Endothelial cell of umbilical vein (primary cell): ENCODE measurements around the gene POFUT2. TPM values are rescaled to one million over a fixed set of nuclear protein-coding genes. Genes with fewer than 3 reads are reported as not detected.

ENCODE experiments used
- BruUV-seq: library from RNA; stranded (reverse); fragments of 400-500 nt; replicated peaks from 2 replicates; lab custom pipeline; 2021; lab: Mats Ljungman, UMichigan
- CTCF ChIA-PET: fragments of 300-600, 350-600 bp; sonication (Branson Sonifier 250); formaldehyde crosslinking; loops from one replicate; lab custom pipeline; 2021; ENCODE audit warnings: antibody characterized with exemption, inconsistent platforms; lab: Charles Lee
- POLR2A ChIA-PET: fragments of 300-600, 350-600 bp; sonication (Branson Sonifier 250); formaldehyde crosslinking; loops from one replicate; lab custom pipeline; 2021; ENCODE audit warnings: antibody characterized with exemption, inconsistent platforms; lab: Charles Lee
- DNase-seq: peaks from one replicate; pipeline ENCODE4 v3.0.0-alpha.2; 2011; ENCODE audit warnings: low read depth, low spot score
- FAIRE-seq: peaks from 2 replicates; lab custom pipeline; 2011; peaks lifted over from hg19 to GRCh38; lab: Jason Lieb, UNC
- H2AFZ ChIP-seq: 2 replicates; pipeline ENCODE4 v1.6.0; 2012; ENCODE audit warnings: low read depth, low read length, control low read depth, inconsistent platforms
- H3K27ac ChIP-seq: 2 replicates; pipeline ENCODE4 v1.5.1; 2011; ENCODE audit warnings: low read depth, mild to moderate bottlenecking, control low read depth, low read length, moderate library complexity; ENCODE audit not compliant: insufficient read depth
- H3K27me3 ChIP-seq, 2 experiments: 2 replicates each; pipeline versions ENCODE4 v1.6.0 to v1.6.1; 2011; ENCODE audit warnings: low read length in 2 of 2, mixed read lengths in 1 of 2; ENCODE audit not compliant: control insufficient read depth in 2 of 2, insufficient read depth in 2 of 2
- H3K36me3 ChIP-seq, 2 experiments: 2 replicates in 1 of 2; 3 replicates in 1 of 2; pipeline ENCODE4 v1.5.1; 2011; ENCODE audit warnings: low read length in 2 of 2, mild to moderate bottlenecking in 1 of 2, moderate library complexity in 1 of 2; ENCODE audit not compliant: control insufficient read depth in 2 of 2, insufficient read depth in 2 of 2; ENCODE audit errors: extremely low read depth in 1 of 2
- H3K4me1 ChIP-seq: 3 replicates; pipeline ENCODE4 v1.5.1; 2011; ENCODE audit warnings: mild to moderate bottlenecking, low read length; ENCODE audit not compliant: control insufficient read depth, insufficient read depth; ENCODE audit errors: extremely low read depth
- H3K4me2 ChIP-seq: 2 replicates; pipeline ENCODE4 v1.6.1; 2011; ENCODE audit warnings: low read length, control low read depth, mixed read lengths; ENCODE audit not compliant: insufficient read depth
- H3K4me3 ChIP-seq, 3 experiments: fragments of 200-600 bp in 1 of 3; sonication (generic), shearing (Covaris generic) in 1 of 3; replicated peaks in 1 of 3; 2 replicates each; pipeline ENCODE4 v1.5.1; 2011 to 2016; ENCODE audit warnings: control low read depth in 3 of 3, low read length in 3 of 3, mild to moderate bottlenecking in 2 of 3, inconsistent platforms in 1 of 3, low read depth in 1 of 3, moderate library complexity in 1 of 3; ENCODE audit not compliant: insufficient read depth in 1 of 3
- H3K79me2 ChIP-seq: 2 replicates; pipeline ENCODE4 v1.6.0; 2012; ENCODE audit warnings: low read length, inconsistent platforms; ENCODE audit not compliant: control insufficient read depth, insufficient read depth
- H3K9ac ChIP-seq: replicated peaks from 2 replicates; pipeline ENCODE3; 2011; ENCODE audit warnings: low read length, control low read depth; ENCODE audit not compliant: insufficient read depth; ENCODE audit errors: extremely low read depth
- H3K9me1 ChIP-seq: replicated peaks from 3 replicates; pipeline ENCODE4 v1.6.0; 2011; ENCODE audit warnings: mild to moderate bottlenecking, low read length; ENCODE audit not compliant: control insufficient read depth, insufficient read depth; ENCODE audit errors: extremely low read depth
- H3K9me3 ChIP-seq: replicated peaks from 2 replicates; pipeline ENCODE4 v1.5.1; 2012; ENCODE audit warnings: low read length, inconsistent platforms; ENCODE audit not compliant: control insufficient read depth, insufficient read depth
- H4K20me1 ChIP-seq: replicated peaks from 2 replicates; pipeline ENCODE3; 2011; ENCODE audit warnings: mild to moderate bottlenecking, low read length; ENCODE audit not compliant: control insufficient read depth, insufficient read depth; ENCODE audit errors: extremely low read depth
- EZH2 ChIP-seq: IDR thresholded peaks from 2 replicates; pipeline ENCODE4 v1.6.1; 2012; ENCODE audit warnings: borderline replicate concordance, low read depth, mild to moderate bottlenecking, moderate library complexity, low read length, inconsistent platforms; ENCODE audit not compliant: severe bottlenecking
- FOS ChIP-seq: IDR thresholded peaks from 2 replicates; pipeline ENCODE4 v1.6.1; 2011; ENCODE audit warnings: mild to moderate bottlenecking, low read length, moderate library complexity, borderline replicate concordance; ENCODE audit not compliant: insufficient read depth
- GATA2 ChIP-seq: IDR thresholded peaks from 2 replicates; pipeline ENCODE4 v1.7.0; 2011; ENCODE audit warnings: low read depth, mild to moderate bottlenecking, moderate library complexity, mixed read lengths, low read length; ENCODE audit not compliant: insufficient read length, insufficient read depth
- JUN ChIP-seq: IDR thresholded peaks from 2 replicates; pipeline ENCODE4 v1.6.1; 2011; ENCODE audit warnings: borderline replicate concordance, low read depth; ENCODE audit not compliant: insufficient read length, insufficient read depth
- MYC ChIP-seq: IDR thresholded peaks from one replicate; pipeline ENCODE4 v1.6.1; 2011; ENCODE audit warnings: mild to moderate bottlenecking, low read depth, low read length
- POLR2A ChIP-seq: IDR thresholded peaks from 2 replicates; pipeline ENCODE4 v1.6.1; 2012; ENCODE audit warnings: low read depth, mild to moderate bottlenecking, control low read depth, low read length
- POLR2AphosphoS5 ChIP-seq: IDR thresholded peaks from 2 replicates; pipeline ENCODE4 v1.6.1; 2012; ENCODE audit warnings: low read depth, mild to moderate bottlenecking, control low read depth, low read length, moderate library complexity; ENCODE audit not compliant: insufficient read depth
- dilution Hi-C: fragments of 300-500 bp; cut with MboI; formaldehyde crosslinking; loops from one replicate; pipeline ENCODE4 v1.15.0; 2019; ENCODE audit warnings: low sequenced_read_pairs; ENCODE audit not compliant: extremely low pct_ligation_motif_present
- intact Hi-C: fragments of 100-400 bp; cut with micrococcal nuclease; formaldehyde crosslinking; loops from one replicate; pipeline ENCODE4 v1.10.0; 2022
- polyA plus RNA-seq, 4 experiments: library from polyadenylated mRNA; depleted of rRNA in 3 of 4; stranded (reverse) in 3 of 4; unstranded in 1 of 4; fragments of >200 nt; gene quantifications; 2 replicates each; pipeline versions ENCODE4 v1.2.1 to v1.2.3, GENCODE V29; 2011 to 2012; ENCODE audit warnings: missing spikeins in 1 of 4
- total RNA-seq: library from RNA; stranded (reverse); gene quantifications from 2 replicates; pipeline ENCODE4 v1.2.3, GENCODE V29; 2021
- TF ChIP-seq, protein P1 (sequence below): IDR thresholded peaks from 2 replicates; pipeline ENCODE4 v1.6.1; 2011; ENCODE audit not compliant: insufficient read depth, insufficient read length
- TF ChIP-seq, protein P2 (sequence below), 2 donors: IDR thresholded peaks; 1 replicate in 1 of 2; 2 replicates in 1 of 2; pipeline ENCODE4 v1.5.1; 2011; ENCODE audit warnings: low read length in 2 of 2, mild to moderate bottlenecking in 2 of 2, moderate library complexity in 2 of 2, control low read depth in 1 of 2, inconsistent platforms in 1 of 2, low read depth in 1 of 2; ENCODE audit not compliant: insufficient read depth in 1 of 2; ENCODE audit errors: extremely low read depth in 1 of 2

The POFUT2 gene
- total and polyA plus RNA-seq, 2 donors (not counting 3 experiments of a cell fraction or from before 2014, with no cell fraction given): 30.7 to 47.5 TPM

DNA sequence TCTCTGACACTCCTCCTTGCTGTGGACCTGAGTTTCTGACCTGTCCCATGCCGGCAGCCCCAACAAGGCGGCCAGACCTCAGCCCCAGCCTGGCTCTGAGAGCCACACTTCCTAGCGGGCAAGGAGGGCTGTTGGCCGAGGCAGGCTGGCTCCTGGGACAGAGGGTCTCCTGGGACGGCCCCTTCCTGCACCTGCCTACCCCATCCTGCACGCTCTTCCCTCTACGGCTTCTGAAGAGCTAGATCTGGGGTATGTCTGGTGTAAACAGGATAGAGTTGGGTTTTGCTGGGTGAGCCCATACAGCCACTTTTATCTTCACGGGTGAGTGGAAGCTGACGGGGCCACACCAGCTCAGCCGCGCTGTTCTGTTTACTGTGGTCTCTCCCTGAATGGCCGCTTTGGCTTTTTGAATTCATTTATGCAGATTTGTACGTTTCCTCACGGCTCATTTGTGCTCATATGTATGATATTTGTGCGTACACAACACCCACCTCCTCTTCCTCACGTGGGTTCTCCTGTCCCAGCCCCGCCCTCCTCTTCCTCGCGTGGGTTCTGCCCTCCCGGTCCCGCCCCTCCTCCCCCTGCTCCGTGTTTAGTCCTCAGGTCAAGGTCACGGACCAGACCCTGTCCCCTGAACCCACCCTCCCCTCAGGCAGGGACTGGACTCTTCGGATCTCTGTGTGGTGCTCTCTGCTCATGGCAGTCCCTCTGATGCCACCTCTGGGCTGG is 34.7 kb upstream of the POFUT2 start:
- Histone ChIP-seq H4K20me1 (no peaks in the 10 kb centered on the region), H3K9me3 (no peaks in the 10 kb centered on the region), H3K4me2 (no peak overlapping the region), H2AFZ (no peak overlapping the region), H3K79me2 (no peaks in the 10 kb centered on the region), H3K27me3 (no peaks in the 10 kb centered on the region), H3K9ac (no peak overlapping the region), H3K27ac (no peak overlapping the region), H3K4me3 (no peak overlapping the region), H3K4me1 (peaks cover 33% of the 10 kb centered on the region), H3K9me1 (no peaks in the 10 kb centered on the region), H3K36me3 (no peaks in the 10 kb centered on the region)
- no TSS peak for BruUV-seq
- DNase-seq: no peak
- ChIA-PET POLR2A (no interaction called here), CTCF (interaction anchor here (1.2 to 3.3 kb wide), 4 partner anchors 13 to 43 kb away, joined by 3 to 22 read pairs (median 5); no protein-coding TSS in a partner anchor)
- dilution Hi-C loops: no loop called here
- no peak for TF ChIP-seq MYC
- TF ChIP-seq, protein P1, sequence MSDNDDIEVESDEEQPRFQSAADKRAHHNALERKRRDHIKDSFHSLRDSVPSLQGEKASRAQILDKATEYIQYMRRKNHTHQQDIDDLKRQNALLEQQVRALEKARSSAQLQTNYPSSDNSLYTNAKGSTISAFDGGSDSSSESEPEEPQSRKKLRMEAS: no peak
- TF ChIP-seq FOS: no peak
- TF ChIP-seq EZH2: no peak
- TF ChIP-seq JUN: no peak
- no peak for TF ChIP-seq GATA2
- TF ChIP-seq, protein P2, sequence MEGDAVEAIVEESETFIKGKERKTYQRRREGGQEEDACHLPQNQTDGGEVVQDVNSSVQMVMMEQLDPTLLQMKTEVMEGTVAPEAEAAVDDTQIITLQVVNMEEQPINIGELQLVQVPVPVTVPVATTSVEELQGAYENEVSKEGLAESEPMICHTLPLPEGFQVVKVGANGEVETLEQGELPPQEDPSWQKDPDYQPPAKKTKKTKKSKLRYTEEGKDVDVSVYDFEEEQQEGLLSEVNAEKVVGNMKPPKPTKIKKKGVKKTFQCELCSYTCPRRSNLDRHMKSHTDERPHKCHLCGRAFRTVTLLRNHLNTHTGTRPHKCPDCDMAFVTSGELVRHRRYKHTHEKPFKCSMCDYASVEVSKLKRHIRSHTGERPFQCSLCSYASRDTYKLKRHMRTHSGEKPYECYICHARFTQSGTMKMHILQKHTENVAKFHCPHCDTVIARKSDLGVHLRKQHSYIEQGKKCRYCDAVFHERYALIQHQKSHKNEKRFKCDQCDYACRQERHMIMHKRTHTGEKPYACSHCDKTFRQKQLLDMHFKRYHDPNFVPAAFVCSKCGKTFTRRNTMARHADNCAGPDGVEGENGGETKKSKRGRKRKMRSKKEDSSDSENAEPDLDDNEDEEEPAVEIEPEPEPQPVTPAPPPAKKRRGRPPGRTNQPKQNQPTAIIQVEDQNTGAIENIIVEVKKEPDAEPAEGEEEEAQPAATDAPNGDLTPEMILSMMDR (IDR thresholded peaks at IDR 0.05; ENCODE audit: extremely low read depth in 1 of 2, insufficient read depth in 1 of 2, low read depth in 1 of 2, low read length in 2 of 2): no peak
- no peak for TF ChIP-seq POLR2AphosphoS5
- no peak for TF ChIP-seq POLR2A
- intact Hi-C loops: no loop called here
- no peak for FAIRE-seq
